Neural crest cell (in vitro differentiated cells): ENCODE measurements around the gene APMAP. TPM values are rescaled to one million over a fixed set of nuclear protein-coding genes. Genes with fewer than 3 reads are reported as not detected.

Source experiments
- DNase-seq: peaks from one replicate; pipeline ENCODE4 v3.0.0; 2021; ENCODE audit warnings: low read depth, mixed read lengths, low spot score
- H3K27ac Mint-ChIP-seq: one replicate; pipeline ENCODE4 v1.8.0; 2021; ENCODE audit warnings: mild to moderate bottlenecking, mixed read lengths; ENCODE audit not compliant: unreplicated experiment
- H3K27me3 Mint-ChIP-seq: 2 replicates; pipeline ENCODE4 v1.8.0; 2021; ENCODE audit warnings: low read depth, mild to moderate bottlenecking, mixed read lengths
- H3K36me3 Mint-ChIP-seq: 2 replicates; pipeline ENCODE4 v1.8.0; 2021; ENCODE audit warnings: low read depth, mild to moderate bottlenecking, mixed read lengths
- H3K4me1 Mint-ChIP-seq: 2 replicates; pipeline ENCODE4 v1.8.0; 2021; ENCODE audit warnings: mixed read lengths
- H3K4me3 Mint-ChIP-seq: one replicate; pipeline ENCODE4 v1.8.0; 2021; ENCODE audit warnings: mild to moderate bottlenecking, mixed read lengths
- H3K9me3 Mint-ChIP-seq: 2 replicates; pipeline ENCODE4 v1.8.0; 2021; ENCODE audit warnings: mixed read lengths
- total RNA-seq: library from RNA; stranded (reverse); gene quantifications from 2 replicates; pipeline ENCODE4 v1.2.1, GENCODE V29; 2021
- TF ChIP-seq, protein P1 (sequence below): fragments of 200-600 bp; sonication (generic); conservative IDR thresholded peaks from 2 replicates; pipeline ENCODE4 v1.5.0; 2021; ENCODE audit warnings: antibody characterized with exemption, mild to moderate bottlenecking

The APMAP gene
- total RNA-seq, 1 donor from 2014 or later: 88.6 TPM

DNA sequence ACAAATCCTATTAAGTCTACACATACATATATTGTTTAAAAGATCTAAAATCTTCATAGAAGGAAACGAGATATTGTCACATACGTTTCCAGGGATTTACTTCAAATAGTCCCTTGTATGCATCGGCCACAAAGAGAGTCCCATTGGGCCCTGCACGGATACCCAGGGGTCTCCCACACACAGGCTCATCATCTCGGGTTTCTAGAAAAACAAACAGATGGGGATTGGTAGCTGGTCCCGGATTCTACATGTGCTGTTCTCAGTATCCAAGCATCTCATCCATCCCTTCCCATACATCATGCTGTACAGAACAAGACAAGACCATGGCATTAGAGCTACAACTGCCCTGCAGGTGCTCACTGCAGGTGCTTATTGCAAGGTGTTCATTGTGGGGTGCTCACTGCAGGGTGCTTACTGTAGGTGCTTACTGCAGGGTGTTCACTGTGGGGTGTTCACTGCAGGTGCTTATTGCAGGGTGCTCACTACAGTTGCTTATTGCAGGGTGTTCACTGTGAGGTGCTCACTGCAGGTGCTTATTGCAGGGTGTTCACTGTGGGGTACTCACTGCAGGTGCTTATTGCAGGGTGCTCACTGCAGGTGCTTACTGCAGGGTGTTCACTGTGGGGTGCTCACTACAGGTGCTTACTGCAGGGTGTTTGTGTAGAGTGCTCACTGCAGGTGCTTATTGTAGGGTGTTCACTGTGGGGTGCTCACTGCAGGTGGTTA lies 21.0 kb downstream of the APMAP start:
- H3K4me3 Mint-ChIP-seq: no peak overlapping the region
- H3K27ac Mint-ChIP-seq: no peak overlapping the region
- peaks cover 11% of the 10 kb centered on the region for H3K9me3 Mint-ChIP-seq
- DNase-seq: no peak
- H3K4me1 Mint-ChIP-seq: no peaks in the 10 kb centered on the region
- H3K36me3 Mint-ChIP-seq: peaks cover 39% of the 10 kb centered on the region
- TF ChIP-seq, protein P1, sequence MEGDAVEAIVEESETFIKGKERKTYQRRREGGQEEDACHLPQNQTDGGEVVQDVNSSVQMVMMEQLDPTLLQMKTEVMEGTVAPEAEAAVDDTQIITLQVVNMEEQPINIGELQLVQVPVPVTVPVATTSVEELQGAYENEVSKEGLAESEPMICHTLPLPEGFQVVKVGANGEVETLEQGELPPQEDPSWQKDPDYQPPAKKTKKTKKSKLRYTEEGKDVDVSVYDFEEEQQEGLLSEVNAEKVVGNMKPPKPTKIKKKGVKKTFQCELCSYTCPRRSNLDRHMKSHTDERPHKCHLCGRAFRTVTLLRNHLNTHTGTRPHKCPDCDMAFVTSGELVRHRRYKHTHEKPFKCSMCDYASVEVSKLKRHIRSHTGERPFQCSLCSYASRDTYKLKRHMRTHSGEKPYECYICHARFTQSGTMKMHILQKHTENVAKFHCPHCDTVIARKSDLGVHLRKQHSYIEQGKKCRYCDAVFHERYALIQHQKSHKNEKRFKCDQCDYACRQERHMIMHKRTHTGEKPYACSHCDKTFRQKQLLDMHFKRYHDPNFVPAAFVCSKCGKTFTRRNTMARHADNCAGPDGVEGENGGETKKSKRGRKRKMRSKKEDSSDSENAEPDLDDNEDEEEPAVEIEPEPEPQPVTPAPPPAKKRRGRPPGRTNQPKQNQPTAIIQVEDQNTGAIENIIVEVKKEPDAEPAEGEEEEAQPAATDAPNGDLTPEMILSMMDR: no peak
- no peaks in the 10 kb centered on the region for H3K27me3 Mint-ChIP-seq

DNA sequence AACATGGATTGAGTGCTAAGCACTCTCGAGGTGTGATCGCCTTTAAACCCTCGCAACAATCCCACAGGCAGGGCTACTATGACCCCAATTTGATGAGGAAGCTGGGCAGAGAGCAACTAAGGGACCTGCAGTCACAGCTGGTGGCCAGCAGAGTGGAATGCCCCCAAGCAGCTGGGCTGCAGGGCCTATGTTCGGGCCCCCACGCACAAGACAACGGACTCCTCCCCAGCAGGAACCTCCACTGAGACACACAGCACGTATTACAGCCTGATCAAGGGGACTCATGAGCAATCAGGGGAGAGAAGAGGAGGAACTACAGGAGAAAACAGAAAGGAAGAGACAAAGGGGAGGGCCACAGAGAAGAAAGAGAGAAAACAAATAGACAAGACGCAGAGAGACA lies 21.8 kb downstream of the APMAP start:
- Mint-ChIP-seq H3K4me1 (no peaks in the 10 kb centered on the region), H3K27me3 (no peaks in the 10 kb centered on the region), H3K27ac (peak overlapping the region; percentile 39), H3K9me3 (peaks cover 4% of the 10 kb centered on the region), H3K4me3 (no peak overlapping the region), H3K36me3 (peaks cover 31% of the 10 kb centered on the region)
- no peak for DNase-seq
- TF ChIP-seq, protein P1: no peak

DNA sequence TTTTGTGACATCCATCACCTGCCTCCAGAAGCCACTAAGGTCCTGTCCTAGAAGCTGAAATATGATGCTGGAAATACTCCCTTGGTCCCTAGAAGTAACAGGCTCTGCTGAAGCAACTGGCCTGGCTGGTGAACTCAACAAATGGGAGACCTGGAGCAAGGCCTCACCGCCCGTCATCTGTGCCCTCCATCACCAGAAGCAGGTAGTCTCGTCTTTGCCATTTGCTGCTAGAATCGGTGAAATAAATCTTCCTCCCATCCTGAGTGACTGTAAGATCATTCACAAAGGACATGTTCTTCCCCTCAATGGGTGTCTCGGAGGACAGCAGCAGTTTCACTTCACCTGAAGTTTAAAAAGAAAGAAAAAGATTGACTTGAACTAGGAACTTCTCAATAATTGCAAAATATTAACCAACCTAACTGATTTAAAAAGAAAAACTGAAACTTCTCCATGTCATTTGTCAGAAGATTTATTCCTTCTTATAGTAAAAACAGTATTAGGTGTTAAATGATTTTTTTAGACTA lies 22.5 kb downstream of the APMAP start:
- no peak for DNase-seq
- H3K4me1 Mint-ChIP-seq: no peaks in the 10 kb centered on the region
- TF ChIP-seq, protein P1: no peak
- no peaks in the 10 kb centered on the region for H3K9me3 Mint-ChIP-seq
- H3K4me3 Mint-ChIP-seq: no peak overlapping the region
- no peak overlapping the region for H3K27ac Mint-ChIP-seq
- peaks cover 27% of the 10 kb centered on the region for H3K36me3 Mint-ChIP-seq
- H3K27me3 Mint-ChIP-seq: no peaks in the 10 kb centered on the region

GRCh38 chr20:24969186-24970029 lies 23.1 kb downstream of the APMAP start:
- Mint-ChIP-seq H3K27me3 (no peaks in the 10 kb centered on the region), H3K27ac (no peak overlapping the region), H3K4me3 (no peak overlapping the region), H3K36me3 (peaks cover 23% of the 10 kb centered on the region), H3K9me3 (no peaks in the 10 kb centered on the region), H3K4me1 (no peaks in the 10 kb centered on the region)
- TF ChIP-seq, protein P1: no peak
- no peak for DNase-seq

DNA sequence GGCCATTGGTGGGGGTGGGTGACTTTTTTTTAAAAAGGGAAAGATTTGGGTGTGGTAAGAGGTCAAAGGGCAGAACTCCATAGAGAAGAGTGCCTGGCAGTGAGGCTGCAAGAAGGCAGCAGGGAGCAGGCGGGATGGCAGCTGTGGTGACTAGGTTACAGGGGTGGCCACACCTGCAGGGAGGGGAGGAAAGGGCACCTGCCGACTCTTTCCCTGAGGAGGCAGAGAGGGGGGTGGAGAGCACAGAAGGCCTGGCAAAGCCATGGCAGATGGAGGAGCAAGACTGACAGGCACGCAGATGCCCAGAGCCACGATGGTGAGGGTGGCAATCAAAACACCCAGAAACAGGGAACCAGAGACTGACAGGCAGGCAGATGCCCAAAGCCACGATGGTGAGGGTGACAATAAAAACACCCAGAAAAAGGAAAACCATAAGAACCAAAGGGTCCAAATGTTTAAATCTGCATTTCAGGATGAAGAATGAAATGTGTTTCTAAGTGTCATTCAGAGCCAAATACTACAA lies 24.2 kb downstream of the APMAP start:
- no peak for DNase-seq
- Mint-ChIP-seq H3K4me3 (no peak overlapping the region), H3K36me3 (peaks cover 18% of the 10 kb centered on the region), H3K4me1 (no peaks in the 10 kb centered on the region), H3K27me3 (no peaks in the 10 kb centered on the region), H3K9me3 (no peaks in the 10 kb centered on the region), H3K27ac (no peak overlapping the region)
- TF ChIP-seq, protein P1: no peak
